Measurements from ENCODE around the gene FBXO42.

The FBXO42 gene

GRCh38 chr1:16321176-16321867, 31.0 kb downstream of the FBXO42 start:
- DNase-seq = no peak

- DNase-seq = no peak
These were observed 33.7 kb downstream of the FBXO42 start for GRCh38 chr1:16318555-16318954.

- no peak for DNase-seq
These were observed 36.8 kb downstream of the FBXO42 start for GRCh38 chr1:16315437-16315836.

GRCh38 chr1:16307222-16307621, 45.1 kb downstream of the FBXO42 start:
- no peak for DNase-seq

- DNase-seq = no peak
These were observed 49.3 kb downstream of the FBXO42 start for GRCh38 chr1:16302709-16303627.

GRCh38 chr1:16300436-16300835, 51.8 kb downstream of the FBXO42 start:
- no peak for DNase-seq

GRCh38 chr1:16298653-16299052, 53.6 kb downstream of the FBXO42 start:
- no peak for DNase-seq

- DNase-seq = no peak
These were observed 55.6 kb downstream of the FBXO42 start for GRCh38 chr1:16296643-16297042.

- DNase-seq = no peak
These were observed 57.8 kb downstream of the FBXO42 start for GRCh38 chr1:16294219-16295212.

GRCh38 chr1:16293538-16293937, 58.7 kb downstream of the FBXO42 start:
- no peak for DNase-seq

GRCh38 chr1:16292739-16293138, 59.5 kb downstream of the FBXO42 start:
- DNase-seq = no peak

GRCh38 chr1:16289959-16290358, 62.3 kb downstream of the FBXO42 start:
- no peak for DNase-seq

- DNase-seq = no peak
These were observed 66.2 kb downstream of the FBXO42 start for GRCh38 chr1:16286122-16286521.

- DNase-seq = no peak
These were observed 70.5 kb downstream of the FBXO42 start for GRCh38 chr1:16281765-16282164.

- DNase-seq = no peak
These were observed 73.1 kb downstream of the FBXO42 start for GRCh38 chr1:16279186-16279585.

GRCh38 chr1:16276302-16277030, 75.8 kb downstream of the FBXO42 start:
- no peak for DNase-seq

- no peak for DNase-seq
These were observed 76.7 kb downstream of the FBXO42 start for GRCh38 chr1:16275591-16275990.

- DNase-seq = no peak
These were observed 84.5 kb downstream of the FBXO42 start for GRCh38 chr1:16267690-16268180.

GRCh38 chr1:16266411-16267118, 85.7 kb downstream of the FBXO42 start:
- DNase-seq = no peak

GRCh38 chr1:16262067-16262466, 90.2 kb downstream of the FBXO42 start:
- no peak for DNase-seq

GRCh38 chr1:16260814-16261213, 91.5 kb downstream of the FBXO42 start:
- DNase-seq = no peak

Data from CD4-positive, alpha-beta T cell treated with Interleukin-12 subunit alpha and Interleukin-12 subunit beta, for 1 hour (primary cell).